HG02852 (cell line): Measurements from ENCODE around the gene ALPL.

Experiments used
- ATAC-seq: cut with Tn5 transposase; IDR thresholded peaks from one replicate; pipeline ENCODE4 v1.9.1; 2021; ENCODE audit warnings: mild to moderate bottlenecking, moderate library complexity; ENCODE audit not compliant: unreplicated experiment

Gene ALPL

DNA sequence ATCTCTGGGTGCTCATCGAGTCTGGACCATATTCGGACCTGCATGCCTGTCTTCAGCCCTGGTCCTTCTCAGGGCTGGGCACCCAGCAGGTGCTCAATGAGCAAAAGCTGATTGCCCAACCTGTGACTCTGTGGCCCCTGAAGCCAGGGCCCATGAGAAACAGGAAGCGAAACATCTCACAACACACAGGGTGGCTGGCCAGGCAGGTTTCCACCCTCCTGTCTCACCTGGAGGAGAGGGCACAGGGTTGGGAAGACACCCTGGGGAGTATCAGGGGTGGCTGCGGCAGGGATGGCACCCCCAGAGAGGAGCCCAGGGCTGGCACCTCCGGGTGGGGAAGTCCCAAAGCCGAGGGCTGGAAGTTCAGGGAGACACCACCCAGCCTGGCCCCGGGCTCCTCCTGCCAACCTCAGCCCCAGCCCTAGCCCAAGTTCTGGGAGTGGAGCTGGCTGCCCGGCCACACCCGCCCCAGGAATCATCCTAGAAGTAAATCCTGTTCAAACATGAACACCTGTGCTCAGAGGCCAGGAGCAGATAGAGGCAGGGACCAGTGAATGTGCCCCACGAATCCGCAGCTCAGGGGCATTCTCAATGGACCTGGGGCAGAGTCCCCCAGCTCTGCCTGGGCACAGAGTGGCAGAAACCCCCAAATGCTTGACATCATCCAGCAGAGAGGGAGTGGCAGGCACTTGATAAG lies 105.3 kb downstream of the ALPL start:
- ATAC-seq: no peak

DNA sequence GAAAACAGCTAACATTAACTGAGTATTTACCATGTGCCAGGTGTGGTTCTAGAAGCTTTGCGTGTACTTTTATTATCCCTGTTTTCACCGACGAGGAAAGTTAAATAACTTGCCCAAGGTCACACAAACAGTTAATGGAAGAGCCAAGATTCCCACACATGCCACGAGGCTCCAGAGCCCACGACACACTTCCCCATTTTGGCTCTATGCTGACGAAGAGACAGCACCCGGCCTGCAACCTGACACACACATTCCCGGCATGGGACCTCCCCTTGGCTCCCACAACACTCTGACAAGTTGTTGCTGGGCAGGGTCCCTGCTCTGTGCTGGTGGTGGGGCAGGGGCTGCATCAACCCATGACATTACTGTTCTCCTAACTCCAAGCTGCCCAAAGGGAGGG lies 107.1 kb downstream of the ALPL start:
- no peak for ATAC-seq

DNA sequence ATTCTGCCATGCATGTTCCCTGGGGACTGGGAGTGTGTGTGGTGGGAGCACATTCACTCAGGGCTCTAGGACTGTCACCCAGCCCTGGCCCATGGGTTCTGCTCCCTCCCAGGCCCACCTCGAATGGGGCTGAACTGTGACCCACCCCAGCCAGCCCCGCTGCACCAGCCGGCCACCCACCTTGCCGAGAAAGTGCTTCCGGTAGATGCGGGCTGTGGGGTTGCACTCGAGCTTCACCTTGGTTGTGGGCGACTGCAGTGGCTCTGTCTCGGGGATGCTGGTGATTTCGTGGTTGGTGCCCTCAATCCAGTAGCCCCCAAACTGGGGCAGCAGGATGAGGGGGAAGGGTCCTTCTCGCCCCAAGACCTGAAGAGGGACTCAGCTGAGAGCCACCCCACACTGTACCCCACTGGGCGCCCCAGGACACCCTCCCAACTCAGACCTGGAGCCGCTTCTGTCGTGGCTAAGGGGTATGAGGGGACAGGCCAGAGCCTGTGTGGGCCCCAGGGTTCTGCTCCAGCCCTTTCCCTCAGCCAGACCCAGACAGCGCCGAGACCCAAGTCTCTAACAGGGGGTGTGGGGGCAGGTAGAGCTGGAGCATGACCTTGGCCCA lies 108.0 kb downstream of the ALPL start:
- no peak for ATAC-seq

DNA sequence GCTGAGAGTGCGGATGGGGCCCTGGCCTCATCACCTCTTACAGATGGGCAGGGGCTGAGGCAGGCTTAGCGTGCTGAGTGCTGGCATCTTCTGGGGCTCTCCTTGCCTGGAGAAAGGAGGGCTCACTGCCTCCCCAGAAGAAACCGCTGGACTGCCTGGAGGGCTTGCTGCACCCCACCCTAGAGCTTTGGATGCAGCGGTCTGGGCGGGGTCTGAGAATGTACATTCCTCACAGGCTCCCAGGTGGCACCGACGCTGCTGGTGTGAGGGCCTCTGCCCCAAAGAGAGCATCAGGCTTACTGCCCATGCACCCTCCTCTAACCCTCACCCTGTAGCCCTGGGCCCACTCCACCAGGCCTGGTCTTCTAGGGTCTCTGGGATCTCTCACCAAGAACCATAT lies 108.8 kb downstream of the ALPL start:
- ATAC-seq: no peak

DNA sequence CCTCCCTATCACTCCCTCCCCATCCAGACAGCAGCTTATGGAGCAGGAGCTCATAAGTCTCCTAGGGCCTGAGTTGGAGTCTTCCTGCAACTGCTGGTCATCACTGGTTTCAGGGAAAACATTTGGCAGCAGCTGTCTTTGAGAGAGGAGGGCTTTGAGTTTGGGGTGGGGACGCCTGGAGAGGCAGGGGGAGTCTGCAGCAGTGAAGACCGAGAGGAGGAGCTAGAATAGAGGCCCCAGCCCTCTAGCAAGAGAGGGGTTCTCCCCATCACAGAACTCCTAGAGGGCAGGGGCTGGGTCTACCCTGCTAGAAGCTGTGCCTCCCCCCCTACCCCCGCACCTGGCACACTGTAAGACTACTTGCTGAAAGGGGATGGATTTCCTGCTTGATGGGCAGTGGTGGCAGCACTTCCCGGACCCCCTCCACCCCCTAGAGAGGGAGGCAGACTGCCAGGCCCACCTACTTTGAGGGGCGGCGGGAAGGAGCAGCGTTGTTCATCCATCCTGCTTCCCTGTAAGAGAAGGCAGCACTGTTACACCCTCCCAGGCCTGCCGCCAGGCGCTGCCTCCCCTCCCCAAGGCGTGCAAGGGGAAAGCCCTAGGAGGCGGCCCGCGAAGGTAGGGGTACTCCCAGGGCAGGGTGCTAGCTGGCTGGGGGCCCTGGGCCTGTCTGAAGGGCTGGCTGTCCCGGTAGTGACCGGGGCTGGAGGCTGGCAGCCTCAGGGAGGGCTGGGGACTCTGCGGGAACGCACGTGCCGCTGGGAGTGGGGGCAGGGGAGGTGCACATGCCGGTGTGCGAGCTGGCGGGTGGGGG lies 109.5 kb downstream of the ALPL start:
- no peak for ATAC-seq

DNA sequence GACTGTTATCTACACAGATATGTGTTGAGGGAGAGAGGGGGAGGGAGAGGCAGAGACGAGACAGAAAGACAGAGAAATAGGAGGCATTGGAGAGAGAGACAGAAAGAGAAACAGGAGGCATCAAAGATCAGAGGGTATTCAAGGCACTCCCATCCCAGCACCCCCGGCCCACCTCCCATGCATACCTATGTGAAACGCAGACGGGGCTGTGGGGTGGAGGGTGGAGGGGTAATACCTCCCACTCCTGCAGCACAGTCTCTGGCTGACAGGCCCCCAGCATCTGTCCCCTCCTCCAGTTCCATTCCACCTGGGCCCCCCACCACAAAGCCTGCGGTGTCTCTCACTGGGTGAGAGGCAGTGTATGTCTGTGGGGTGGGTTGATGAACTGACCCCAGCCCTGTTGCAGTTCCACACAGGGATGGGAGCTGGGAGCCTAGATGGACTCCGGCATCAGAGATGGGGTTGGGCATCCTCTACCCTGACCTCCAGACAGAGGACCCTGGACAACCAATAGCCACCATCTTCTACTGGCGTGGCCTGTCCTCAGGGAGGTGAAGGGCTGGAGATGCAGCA lies 110.2 kb downstream of the ALPL start:
- no peak for ATAC-seq

DNA sequence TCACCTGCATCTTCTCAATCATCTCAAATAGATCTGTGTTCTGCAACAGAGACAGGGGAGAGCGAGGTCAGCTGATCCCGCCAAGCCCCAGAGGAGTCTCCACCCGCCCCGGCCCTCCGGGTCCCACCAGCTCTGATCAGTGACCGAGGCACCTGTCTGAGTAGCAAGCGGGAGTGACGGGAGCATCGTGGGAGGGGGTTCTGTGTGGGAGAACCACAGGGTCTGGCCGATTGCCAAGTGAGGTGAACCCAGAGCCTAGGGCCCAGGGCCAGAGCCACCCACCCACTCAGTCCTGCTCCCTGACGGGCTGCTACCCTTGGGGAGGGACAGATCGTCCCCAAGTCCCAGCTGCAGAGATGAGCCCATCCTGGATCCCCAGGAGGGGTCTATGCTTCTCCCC lies 110.8 kb downstream of the ALPL start:
- no peak for ATAC-seq

DNA sequence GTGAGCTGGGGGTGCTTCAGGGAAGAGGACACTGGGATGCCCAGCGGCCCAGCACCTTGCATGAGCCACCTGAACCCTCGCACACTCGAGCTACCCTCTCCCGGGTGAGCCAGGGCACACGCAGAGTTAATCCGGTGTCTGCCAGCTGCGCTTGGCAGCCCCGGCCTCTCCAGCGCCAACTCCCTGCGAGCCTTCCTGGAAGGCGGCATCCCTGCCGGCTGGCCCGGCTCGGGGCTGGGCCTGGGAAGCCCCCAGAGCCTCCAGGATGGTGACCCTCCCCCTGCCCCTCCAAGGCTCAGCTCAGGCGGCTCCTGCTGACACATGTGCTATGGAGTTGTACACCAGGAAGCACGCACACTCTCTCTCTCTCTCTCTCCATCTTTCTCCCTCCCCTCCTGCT lies 111.3 kb downstream of the ALPL start:
- ATAC-seq: no peak

DNA sequence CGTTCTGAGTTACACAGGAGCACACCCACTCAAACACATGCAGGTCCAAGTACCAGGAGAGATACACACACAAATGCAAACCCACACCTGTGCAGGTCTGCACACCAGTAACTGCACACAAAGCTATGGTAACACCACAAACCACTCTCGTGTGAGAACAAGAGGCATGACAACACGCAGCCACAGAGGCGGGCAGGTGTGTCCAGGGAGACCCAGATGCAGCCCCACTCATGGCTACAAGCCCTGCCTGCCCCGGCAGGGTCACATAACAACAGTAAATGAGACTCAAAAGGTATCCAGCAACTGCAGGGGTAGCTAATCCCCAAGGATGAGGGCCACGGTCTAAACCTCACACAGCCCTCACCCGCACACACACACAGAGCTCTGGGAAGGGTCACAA lies 111.8 kb downstream of the ALPL start:
- no peak for ATAC-seq

DNA sequence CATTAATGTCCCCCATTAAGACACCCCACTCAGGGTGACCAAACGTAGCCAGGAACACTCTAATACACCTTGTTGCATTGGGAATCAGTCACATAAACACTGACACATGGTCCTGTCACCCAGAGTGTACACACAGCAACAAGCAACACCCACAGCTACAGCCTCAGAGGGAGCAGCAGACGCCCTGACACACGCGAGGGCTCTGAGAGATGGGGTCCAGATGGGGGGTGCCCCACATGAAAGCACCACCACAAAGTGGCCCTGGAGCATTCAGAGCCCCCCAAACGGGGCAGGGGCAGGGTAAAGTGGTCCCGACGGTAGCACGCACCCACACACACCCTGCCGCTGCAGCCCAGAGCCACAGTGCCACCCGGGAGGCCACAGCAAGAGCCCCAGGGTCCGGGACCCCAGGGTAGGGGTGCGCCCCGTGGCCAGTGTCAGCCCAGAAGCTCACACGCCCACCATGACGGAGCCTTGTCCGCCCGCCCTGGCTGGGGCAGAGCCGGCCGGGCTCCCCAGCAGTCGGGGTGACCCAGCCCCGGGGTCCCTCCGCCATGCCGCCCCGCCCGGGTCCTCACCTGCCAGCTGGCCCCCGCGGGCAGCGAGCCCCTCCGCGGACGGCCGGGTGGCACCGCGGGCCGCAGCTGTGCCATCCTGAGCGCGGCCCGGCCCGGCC lies 112.7 kb downstream of the ALPL start:
- ATAC-seq: no peak

DNA sequence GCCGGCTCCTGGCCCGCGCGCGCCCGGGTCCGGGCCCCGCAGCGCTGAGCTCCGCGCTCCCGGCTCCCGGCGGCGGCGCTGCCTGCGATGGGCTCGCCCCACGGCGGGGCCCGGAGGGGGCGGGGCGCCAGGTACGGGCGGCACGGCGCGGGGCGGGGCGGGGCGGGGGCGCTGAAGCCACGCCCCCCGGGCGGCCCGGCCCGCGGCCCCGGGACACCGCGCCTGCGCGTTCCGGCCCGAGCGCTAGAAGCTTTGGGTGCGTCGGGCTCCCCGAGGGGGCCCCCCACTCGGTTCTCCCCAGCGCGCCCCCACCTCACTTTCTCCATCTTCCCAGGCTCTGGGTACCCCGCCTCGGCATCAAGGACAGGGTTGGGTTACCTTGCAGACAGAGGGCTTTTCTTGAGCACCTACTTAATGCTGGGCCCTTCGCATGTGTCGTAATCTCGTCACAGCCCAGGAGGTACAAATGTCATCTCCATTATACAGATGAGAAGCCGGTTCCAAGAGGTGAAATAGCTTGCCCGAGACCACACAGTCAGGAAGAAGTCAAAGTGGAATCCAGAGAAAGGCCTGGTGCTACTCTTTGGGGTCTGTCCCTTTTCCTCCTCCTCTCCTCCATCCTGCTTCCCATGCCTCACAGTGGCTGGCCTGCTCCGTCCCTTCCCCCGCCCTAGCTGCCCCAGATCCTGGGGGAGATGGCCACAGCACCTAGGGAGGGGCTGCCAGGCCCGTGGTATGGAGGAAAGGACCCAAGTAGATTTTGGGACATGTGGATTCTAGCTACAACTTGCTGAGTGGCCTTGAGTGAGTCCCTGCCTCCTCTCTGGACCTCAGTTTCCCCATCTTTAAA lies 113.5 kb downstream of the ALPL start:
- ATAC-seq: no peak

DNA sequence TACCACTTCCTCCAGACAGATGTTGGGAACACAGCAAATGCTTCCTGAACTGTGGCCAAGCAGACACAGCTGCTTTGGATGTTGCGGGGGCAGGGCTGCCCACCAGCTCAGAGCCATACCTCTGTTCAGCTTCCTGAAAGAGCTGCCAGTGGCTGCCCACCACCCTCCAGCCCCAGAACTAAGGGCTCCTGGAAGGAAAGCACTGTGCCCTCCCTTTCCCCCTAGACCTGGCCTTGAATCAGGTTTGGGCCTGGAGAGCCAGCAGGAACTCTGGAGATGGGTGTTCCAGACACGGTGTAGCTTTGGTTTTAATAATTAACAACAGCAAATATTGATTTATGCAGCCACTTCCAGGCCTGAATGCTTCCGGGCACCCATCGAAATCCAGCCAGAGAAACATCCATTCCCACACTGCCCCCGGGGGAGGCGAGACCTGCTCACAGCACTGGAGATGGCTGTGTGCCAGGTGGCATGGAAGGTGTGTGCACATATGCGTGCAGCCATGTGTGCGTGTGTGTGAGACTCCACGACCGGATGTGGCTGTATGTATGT lies 114.3 kb downstream of the ALPL start:
- no peak for ATAC-seq

DNA sequence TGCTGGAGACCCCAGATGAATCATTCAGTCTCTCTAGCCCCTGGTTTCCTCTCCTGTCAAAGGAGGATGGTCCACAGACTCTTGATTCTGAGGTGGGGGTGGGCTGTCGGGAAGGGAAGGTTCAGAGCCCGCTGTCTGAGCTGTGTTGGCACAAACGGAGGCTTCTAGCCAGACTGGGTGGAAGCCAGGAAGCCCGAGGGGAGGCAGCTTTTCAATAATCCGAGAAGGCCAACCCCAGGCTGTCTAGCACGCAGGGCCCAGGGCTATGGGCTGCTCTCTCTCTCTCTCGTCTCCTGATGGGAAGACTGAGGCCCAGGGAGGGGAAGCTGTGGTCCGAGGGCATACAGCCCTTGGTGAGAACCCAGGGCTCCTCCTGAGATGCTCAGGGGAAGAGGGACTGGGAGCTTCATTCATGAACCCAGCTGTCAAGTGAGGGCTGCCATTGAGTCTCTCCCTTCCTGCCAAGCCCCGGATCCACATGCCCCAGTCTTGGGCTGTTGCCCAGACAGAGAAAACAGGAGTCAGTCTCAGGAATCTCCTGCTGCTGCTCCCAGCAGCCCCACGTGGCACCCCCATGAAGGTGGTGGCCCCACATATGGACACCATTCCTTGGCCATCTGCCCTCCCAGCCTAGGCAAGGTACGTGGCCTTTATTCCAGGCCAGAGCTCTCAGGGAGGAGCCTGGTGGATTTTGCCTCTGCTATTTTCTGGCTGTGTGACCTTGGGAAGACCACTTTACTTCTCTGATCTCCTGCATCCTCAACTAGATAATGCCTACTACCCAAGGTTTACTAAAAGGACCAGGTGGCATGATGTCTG lies 115.6 kb downstream of the ALPL start:
- ATAC-seq: no peak

DNA sequence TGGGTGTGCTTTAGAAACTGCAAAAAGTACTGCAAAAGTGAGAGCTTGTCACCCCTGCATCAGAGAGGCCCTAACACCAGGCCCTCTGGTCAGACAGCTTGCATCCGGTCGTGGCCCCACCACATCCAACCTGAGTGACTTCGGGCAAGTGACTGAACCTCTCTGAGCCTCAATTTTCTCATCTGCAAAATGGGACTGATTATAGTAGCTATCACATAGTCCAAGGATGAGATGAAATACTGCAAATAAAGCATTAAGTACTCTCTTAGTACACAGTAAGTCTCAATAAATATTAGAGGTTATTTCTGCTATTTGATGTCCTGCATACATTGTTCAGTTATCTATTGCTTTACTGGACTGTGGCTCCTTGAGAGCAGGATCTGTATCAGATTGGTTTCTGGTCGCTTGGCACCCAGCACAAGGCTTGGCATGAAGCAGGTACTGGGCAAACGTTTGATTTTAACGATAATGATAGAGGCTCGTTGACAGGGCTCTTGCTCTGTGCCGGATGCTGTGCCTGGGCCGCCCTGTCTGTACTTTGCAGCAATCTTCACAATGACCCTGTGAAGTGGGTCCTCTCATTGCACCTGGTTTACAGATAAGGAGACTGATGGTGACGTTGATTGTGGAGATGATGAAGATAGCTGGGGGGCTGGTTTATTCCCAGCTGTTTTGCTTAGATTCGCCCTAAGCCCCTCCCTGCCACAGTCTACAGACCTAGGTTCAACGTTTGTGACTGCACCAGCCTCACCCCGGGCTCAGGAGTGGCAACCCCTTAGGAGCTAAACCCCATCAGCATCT lies 116.4 kb downstream of the ALPL start:
- no peak for ATAC-seq

DNA sequence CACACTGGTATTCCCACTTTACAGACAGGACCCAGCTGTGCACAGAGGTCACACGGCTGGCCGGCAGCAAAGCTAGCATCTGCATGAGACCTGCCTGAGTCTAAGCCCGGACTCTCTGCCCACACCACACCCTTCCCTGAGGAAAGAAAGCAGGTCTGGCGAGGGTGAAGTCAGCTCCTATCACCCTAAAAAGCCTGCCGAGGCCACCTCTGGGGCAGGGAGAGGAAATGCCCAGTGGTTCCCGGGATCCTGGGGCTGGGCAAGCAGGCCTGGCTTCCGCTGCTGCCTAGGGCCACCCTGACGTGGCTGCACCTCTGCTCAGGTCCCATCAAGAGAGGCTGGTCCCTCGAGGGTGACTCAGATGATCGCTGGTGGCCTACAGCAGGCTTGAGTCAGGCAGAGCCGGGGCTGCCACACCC lies 117.7 kb downstream of the ALPL start:
- no peak for ATAC-seq
